ENCODE measurements around the gene B3GLCT.

GRCh38 chr13:31204592-31204991, 4.8 kb downstream of the B3GLCT start:
- TF ChIP-seq POLR2A (IDR thresholded peaks at IDR 0.05) = no peak
- TF ChIP-seq CTCF (IDR thresholded peaks at IDR 0.05) = no peak
- TF ChIP-seq EP300 (IDR thresholded peaks at IDR 0.05; ENCODE audit: low read depth) = no peak
